NCI-H187 (cell line): ENCODE measurements around the gene NXPH4.

Experiments used
- DNase-seq, 2 experiments: peaks; one replicate each; lab custom pipeline; 2025; lab: John Stamatoyannopoulos, UW

Gene NXPH4

GRCh38 chr12:57219205-57219992 lies 2.8 kb downstream of the NXPH4 start:
- DNase-seq, result no peak

- DNase-seq, result no peak
Observed at GRCh38 chr12:57219993-57220754, 3.6 kb downstream of the NXPH4 start.

- DNase-seq, result no peak
Observed at GRCh38 chr12:57220770-57221168, 4.2 kb downstream of the NXPH4 start.

GRCh38 chr12:57221169-57221917 lies 4.7 kb downstream of the NXPH4 start:
- no peak for DNase-seq

- no peak for DNase-seq
Observed at GRCh38 chr12:57222286-57223190, 5.9 kb downstream of the NXPH4 start.

GRCh38 chr12:57223191-57224165 lies 6.9 kb downstream of the NXPH4 start:
- no peak for DNase-seq

- DNase-seq, result no peak
Observed at GRCh38 chr12:57224278-57224972, 7.8 kb downstream of the NXPH4 start.

GRCh38 chr12:57224973-57225679 lies 8.5 kb downstream of the NXPH4 start:
- peak; percentile 57 to 71 for DNase-seq

- DNase-seq, result no peak
Observed at GRCh38 chr12:57225680-57226210, 9.2 kb downstream of the NXPH4 start.

- DNase-seq, result no peak
Observed at GRCh38 chr12:57226588-57227314, 10.2 kb downstream of the NXPH4 start.

GRCh38 chr12:57227315-57228115 lies 10.9 kb downstream of the NXPH4 start:
- no peak for DNase-seq

GRCh38 chr12:57229046-57229633 lies 12.5 kb downstream of the NXPH4 start:
- no peak for DNase-seq

GRCh38 chr12:57229634-57230380 lies 13.2 kb downstream of the NXPH4 start, which contains the start of gene SHMT2:
Gene SHMT2 (plus strand): TSS chr12:57229711. CDS start chr12:57229779, 68 bp downstream.
- DNase-seq, result peak; percentile 94 to 95

GRCh38 chr12:57230381-57231155 lies 14.0 kb downstream of the NXPH4 start:
- DNase-seq, result no peak
